HG02970 (cell line): Measurements from ENCODE around the gene EYA3.

Experiments used
- ATAC-seq: cut with Tn5 transposase; IDR thresholded peaks from one replicate; pipeline ENCODE4 v1.9.1; 2021; ENCODE audit warnings: mild to moderate bottlenecking, moderate library complexity, moderate number of reproducible peaks; ENCODE audit not compliant: unreplicated experiment, low FRiP score

EYA3 gene

DNA sequence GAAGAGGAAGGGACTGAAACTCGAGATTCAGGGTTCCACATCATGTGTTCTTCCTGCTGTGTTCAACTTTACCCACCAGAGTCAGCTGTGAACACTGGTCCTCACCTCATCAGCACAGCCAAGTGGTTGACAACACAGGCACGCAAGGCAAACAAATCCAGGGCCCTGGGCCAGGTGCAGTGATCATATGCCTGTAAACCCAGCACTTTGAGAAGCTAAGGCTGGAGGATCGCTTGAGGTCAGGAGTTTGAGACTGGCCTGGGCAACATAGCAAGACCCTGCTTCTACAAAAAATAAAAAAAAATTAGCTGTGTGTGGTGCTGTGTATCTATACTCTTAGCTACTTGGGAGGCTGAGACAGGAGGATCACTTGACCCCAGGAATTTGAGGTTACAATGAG, 137.0 kb downstream of the EYA3 start:
- no peak for ATAC-seq

DNA sequence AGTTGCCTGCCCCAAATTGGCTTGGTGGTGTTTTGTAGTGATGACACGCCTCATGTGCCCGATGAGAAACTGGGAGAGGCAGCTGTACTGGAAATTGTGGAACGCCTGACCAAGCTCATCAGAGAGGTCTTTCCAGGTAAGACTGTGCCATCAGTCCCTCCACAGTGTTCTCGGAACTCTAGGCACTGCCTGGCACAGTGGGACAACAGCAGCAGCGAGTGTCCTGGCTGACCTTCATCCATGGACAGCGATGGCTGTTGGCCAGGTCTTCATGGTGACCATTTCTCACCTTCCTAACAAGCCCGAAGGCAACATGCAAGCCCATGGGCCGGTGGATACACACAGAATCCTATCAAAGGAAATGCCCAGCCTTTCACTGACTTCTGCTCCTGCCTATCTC, 139.4 kb downstream of the EYA3 start:
- no peak for ATAC-seq

DNA sequence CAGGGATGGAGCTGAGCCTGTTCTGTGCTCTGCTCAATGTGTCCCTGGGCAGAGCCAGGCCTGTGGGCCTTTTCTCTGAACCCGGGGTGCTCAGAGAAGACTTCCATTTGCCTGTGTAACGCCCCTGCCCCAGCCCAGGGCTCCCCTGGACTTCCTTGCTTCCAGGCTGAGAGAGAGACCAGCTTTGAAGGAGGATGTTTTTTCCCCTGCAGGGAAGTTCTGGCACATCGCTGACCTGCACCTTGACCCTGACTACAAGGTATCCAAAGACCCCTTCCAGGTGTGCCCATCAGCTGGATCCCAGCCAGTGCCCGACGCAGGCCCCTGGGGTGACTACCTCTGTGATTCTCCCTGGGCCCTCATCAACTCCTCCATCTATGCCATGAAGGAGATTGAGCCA, 143.4 kb downstream of the EYA3 start:
- no peak for ATAC-seq

DNA sequence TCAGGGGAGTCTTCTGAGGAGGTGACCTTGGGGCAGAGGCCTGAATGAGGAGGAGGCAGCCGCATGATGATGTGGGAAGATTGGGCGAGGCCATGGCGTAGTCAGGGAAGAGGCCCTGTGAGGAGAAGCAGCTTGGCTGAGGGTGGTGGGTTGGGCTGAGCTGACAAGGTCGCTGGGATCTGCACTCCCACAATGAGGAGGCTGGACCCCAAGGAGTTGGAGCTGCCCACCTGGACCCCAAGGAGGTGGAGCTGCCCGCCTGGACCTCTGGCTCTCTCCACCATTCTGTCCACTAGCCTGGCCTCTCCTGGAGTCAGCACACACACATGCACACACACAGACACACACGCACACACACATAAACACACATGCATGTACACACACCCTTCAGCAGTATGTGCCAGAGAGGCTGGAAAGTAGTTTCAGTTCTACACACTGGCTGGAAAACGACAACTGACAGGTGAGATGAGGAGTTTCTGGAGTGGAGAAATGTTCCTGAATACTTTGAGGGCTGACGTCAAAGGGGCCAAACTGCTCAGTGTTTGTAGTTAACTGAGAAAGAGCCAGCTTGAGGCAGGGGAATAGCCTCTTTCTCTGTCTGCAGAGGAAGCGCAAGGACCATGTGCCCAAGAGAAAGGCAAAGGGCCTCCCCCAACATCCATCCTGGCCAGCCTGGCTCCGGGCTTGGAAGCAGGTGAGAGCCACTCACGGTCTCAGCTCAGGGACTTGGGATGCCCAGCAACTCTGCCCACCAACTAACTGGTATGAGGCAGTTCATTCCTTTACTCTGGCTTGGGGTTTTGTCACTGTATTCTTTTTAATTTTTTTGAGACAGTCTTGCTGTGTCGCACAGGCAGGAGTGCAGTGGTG, 146.5 kb downstream of the EYA3 start:
- ATAC-seq: no peak

DNA sequence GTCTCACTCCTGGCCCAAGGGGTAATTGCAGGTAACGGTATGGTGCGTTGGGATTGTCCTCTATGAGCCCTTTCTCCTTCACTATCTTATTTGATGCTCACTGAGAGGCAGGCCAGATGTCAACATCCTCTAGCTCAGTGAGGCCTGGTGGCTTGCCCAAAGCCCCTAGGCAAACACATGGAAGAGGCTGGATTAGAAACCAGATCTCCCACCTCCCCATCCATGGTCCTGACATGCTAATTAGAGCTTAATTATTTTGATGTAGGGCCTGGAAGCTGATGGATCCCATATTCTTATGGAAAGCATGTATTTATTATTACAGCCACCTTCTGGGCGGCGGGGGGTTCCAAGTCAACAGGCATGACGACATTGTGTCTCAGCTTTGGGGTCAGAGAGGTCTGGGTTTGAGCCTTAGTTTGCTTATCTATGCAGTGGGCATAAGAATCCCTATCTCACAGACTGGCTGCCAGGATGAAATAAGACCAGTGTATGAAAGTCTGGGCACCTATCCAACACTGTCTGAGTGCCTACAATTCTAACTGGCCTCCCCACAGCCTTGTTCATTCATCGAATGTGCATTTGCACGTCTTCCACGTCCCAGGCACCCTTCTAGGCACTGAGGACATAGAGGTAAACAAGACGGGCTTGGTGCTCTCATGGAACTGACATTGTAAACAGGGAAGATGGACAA, 147.4 kb downstream of the EYA3 start:
- ATAC-seq: no peak

DNA sequence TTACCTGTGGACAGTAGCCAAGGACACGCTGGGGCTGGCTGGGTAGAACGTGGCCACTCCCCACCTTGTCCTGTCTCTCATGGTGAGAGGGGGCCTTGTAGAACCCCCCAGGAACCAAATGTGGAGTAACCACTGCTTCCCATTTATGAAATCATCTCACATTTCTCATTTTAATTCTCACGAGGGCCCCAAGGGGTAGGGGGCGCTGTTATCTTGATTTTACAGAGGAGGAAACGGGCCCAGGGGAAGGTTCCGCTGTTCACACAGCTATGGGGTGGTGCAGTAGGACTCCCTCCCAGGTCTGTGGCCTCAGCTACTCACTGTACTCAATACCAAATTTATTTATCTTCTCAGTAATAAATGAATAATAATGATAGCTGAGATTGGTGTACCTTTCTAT, 148.1 kb downstream of the EYA3 start:
- ATAC-seq: no peak

DNA sequence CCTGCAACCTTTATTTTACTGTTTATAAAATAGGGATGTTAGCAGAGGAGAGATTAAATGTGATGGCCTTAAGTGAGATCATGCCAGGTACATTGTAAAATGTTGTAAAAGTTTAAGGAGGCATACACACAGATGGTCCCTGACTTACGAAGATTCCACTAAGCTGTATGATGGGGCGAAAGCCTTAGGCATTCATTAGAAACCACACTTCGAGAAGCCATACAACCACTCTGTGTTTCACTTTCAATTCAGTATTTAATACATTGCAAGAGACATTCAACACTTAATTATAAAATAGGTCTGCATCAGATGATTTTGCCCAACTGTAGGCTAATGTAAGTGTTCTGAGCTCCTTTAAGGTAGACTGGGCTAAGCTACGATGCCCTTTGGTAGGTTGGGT, 149.9 kb downstream of the EYA3 start:
- ATAC-seq: no peak

DNA sequence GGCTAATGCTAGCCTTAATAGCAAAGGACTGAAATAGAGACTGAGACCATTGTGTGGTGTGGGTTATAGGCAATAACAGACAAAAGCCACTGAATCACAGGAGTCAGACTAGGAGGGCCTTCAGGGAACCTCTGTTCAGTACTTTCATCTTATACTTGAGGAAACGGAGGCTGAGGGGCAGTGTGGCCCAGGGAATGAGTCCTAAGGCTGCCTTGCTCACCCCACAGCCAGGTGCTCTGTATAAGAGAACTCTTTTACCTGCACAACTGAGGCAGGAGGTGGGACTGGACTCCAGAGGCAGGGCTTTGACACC, 150.9 kb downstream of the EYA3 start:
- ATAC-seq: no peak

DNA sequence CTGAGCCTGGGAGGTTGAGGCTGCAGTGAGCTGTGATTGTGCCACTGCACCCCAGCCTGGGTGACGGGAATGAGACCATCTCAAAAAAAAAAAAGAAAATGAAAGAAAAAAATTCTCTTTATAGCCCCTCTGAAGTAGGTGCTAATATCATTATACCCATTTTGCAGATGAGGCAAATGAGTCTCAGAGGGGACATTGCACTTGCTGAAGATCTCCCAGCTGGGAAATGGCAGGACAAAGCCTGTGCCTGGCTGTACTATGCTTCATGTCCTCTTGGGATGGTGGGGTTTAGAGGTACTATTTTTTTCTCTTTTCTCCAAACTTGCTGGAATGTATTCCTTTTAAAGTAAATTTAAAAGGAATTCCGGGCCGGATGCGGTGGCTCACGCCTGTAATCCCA, 152.0 kb downstream of the EYA3 start:
- no peak for ATAC-seq

DNA sequence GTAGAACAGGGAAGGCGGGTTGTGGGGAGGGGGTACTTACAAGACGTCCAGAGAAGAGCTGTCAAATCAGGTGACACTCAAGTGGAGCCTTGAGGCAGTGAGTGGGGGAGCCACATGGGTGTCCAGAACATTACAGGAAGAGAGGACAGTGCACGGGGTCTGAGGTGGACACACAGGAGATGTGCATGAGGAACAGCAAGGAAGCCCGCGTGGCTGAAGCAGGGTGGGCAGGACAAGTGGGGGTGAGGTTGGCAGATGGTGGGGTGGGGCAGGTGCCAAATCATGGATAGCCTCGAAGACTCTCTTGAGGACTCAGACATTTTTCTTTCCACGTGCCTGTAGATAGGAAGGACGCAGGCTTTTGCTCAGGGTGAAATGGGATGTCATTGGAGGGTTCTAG, 152.7 kb downstream of the EYA3 start:
- ATAC-seq: no peak

DNA sequence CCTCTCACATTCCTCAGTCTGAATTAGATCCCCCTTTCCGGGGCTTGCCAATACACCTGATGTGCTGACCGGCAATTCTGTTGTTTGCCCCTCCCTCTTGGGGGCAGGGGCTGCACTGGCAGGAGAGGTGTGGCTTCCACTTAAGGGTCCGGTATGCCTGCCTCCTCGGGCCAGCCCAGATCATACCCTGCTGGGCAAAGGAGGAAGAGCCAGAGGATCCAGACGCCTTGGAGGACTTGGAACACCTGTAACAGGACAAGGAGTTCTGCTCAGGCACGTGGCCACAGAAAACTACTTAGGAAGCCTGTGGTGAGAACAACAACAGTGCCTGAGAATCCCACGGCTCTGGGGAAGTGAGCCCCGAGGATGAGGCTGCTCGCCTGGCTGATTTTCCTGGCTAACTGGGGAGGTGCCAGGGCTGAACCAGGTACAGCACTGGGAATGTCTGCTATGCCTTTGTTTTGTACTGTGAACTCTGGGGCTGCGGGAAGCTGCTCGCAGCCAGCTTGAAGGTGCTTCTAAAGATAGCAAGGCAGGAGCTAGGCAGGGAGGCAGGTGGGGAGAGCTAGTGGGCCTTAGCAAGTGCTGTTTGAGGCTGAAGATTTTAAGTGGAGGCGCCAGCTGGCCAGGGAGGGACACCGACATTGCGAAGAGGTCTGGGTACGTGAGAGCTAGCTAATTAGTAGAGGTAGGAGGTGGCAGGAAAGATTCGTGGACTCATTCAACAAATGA, 153.4 kb downstream of the EYA3 start, which contains the start of gene SMPDL3B:
TSS of gene SMPDL3B (plus strand) at position 183 of the 732 bp plus-strand sequence. CDS start at position 367, 184 bp downstream.
- ATAC-seq: no peak

DNA sequence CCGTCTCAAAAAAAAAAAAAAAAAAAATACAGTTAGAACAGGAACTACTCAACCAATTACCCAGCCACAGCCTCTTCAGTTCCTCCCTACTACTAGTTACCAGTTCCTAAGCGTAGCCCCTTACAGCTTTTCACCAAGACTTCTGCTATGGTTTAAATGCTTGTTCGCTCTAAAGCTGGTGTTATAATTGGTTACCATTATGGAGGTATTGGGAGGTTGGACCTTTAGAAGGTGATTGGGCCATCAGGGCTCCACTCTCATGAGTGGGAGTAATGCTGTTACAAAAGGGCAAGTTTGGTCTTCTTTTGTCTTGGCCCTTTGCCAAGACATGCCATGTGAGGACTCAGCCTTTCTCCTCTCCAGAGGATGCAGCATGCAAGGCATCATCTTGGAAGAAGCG, 156.7 kb downstream of the EYA3 start:
- no peak for ATAC-seq

DNA sequence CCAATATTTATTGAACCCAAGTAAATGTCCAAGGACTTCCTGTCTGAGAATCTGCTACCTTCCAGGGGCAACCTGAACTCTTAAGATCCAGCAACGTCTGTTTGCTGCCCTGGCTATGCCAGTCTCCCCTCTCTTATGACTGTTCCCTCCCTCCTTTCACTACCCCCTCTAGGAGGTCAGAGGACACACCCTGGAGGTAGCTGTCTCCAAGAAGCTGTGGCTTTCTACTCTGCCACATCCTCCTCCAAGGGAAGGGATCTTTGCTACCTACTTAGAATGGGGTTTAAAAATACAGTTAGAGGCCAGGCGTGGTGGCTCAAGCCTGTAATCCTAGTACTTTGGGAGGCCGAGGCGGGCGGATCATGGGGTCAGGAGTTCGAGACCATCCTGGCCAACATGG, 157.2 kb downstream of the EYA3 start:
- ATAC-seq: no peak

DNA sequence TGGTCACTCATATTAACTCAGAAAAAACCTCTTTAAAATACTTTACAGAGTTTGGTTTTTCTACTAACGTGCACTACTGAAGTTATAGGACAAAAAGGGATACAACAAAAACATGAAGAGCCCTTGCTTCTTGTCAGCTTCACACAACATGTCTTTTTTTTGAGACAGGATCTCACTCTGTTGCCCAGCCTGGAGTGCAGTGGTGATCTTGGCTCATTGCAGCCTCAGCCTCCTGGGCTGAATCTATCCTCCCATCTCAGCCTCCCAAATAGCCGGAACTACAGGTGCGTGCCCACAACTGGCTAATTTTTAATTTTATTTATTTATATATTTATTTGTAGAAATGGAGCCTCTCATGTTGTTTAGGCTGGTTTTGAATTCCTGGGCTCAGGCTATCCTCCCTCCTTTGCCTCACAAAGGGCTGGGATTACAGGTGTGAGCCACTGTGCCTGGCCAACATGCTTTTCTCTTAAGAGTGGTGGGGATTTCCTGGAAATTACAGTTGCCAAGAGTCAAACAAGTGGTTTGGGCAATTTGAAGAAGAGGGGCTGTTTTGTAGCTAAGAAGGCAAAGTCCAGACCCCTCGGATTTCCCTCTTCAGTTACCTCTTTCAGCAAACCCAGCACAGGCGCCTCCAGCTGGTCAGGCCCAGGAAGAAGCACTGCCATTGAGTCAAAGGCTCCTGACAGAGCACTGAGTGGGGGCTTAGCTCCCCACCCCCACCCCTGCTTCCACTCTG, 160.0 kb downstream of the EYA3 start:
- no peak for ATAC-seq

DNA sequence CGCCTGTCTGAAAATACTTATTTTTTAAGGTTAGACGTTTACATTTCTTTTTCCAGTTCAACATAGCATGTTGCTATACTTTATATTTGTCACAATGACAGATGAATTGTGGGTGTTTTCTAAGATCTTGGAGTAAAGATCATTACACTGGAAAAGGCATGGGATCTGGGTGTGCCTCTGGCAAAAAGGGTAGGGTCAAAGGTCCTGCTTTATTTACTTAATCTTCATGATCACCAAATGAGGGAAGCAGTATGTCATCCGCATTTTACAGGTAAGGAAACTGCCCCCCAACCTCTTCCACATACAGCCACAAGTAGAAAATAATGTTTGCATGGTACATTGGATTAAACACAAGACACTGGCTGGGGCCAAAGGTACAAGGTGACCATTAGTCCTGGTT, 166.1 kb downstream of the EYA3 start:
- ATAC-seq: no peak
